Measurements from ENCODE around the gene ADARB1. TPM values are rescaled to one million over a fixed set of nuclear protein-coding genes. Genes with fewer than 3 reads are reported as not detected.

ADARB1 gene
- total RNA-seq, 1 donor = 2.1 TPM

- H3K4me3 ChIP-seq (ENCODE audit: low read depth, low read length) = no peak overlapping the region
- DNase-seq (ENCODE audit: low read depth) = no peak
- TF ChIP-seq CTCF (IDR thresholded peaks at IDR 0.05; ENCODE audit: insufficient read depth, low read length) = no peak
Measured at GRCh38 chr21:45111703-45112102, 37.3 kb downstream of the ADARB1 start.

GRCh38 chr21:45112371-45112770 lies 38.0 kb downstream of the ADARB1 start:
- H3K4me3 ChIP-seq (ENCODE audit: low read depth, low read length) = no peak overlapping the region
- no peak for TF ChIP-seq CTCF (IDR thresholded peaks at IDR 0.05; ENCODE audit: insufficient read depth, low read length)
- DNase-seq (ENCODE audit: low read depth) = no peak

- H3K4me3 ChIP-seq (ENCODE audit: low read depth, low read length) = no peak overlapping the region
- DNase-seq (ENCODE audit: low read depth) = no peak
- no peak for TF ChIP-seq CTCF (IDR thresholded peaks at IDR 0.05; ENCODE audit: insufficient read depth, low read length)
Measured at GRCh38 chr21:45113543-45113942, 39.2 kb downstream of the ADARB1 start.

- no peak overlapping the region for H3K4me3 ChIP-seq (ENCODE audit: low read depth, low read length)
- no peak for DNase-seq (ENCODE audit: low read depth)
- no peak for TF ChIP-seq CTCF (IDR thresholded peaks at IDR 0.05; ENCODE audit: insufficient read depth, low read length)
Measured at GRCh38 chr21:45114072-45114471, 39.7 kb downstream of the ADARB1 start.

GRCh38 chr21:45114475-45114874 lies 40.1 kb downstream of the ADARB1 start:
- no peak for DNase-seq (ENCODE audit: low read depth)
- no peak overlapping the region for H3K4me3 ChIP-seq (ENCODE audit: low read depth, low read length)
- no peak for TF ChIP-seq CTCF (IDR thresholded peaks at IDR 0.05; ENCODE audit: insufficient read depth, low read length)

GRCh38 chr21:45115141-45115540 lies 40.8 kb downstream of the ADARB1 start:
- TF ChIP-seq CTCF (IDR thresholded peaks at IDR 0.05; ENCODE audit: insufficient read depth, low read length) = no peak
- H3K4me3 ChIP-seq (ENCODE audit: low read depth, low read length) = no peak overlapping the region
- DNase-seq (ENCODE audit: low read depth) = no peak

- no peak for TF ChIP-seq CTCF (IDR thresholded peaks at IDR 0.05; ENCODE audit: insufficient read depth, low read length)
- no peak overlapping the region for H3K4me3 ChIP-seq (ENCODE audit: low read depth, low read length)
- no peak for DNase-seq (ENCODE audit: low read depth)
Measured at GRCh38 chr21:45116066-45116465, 41.7 kb downstream of the ADARB1 start.
